ENCODE results near the gene AHDC1. TPM values are rescaled to one million over a fixed set of nuclear protein-coding genes. Genes with fewer than 3 reads are reported as not detected.
"Not testable (repeated sequence)": the region's sequence is repeated elsewhere in the genome, so short reads cannot be mapped to it uniquely, and the experiment has no call there.

The AHDC1 gene
- total and polyA plus RNA-seq, 2 donors: 4.2 to 22.6 TPM

GRCh38 chr1:27503844-27504587, 99.9 kb downstream of the AHDC1 start:
- DNase-seq (ENCODE audit: low read depth in 6 of 9, low spot score in 9 of 9): no peak
- Histone ChIP-seq H3K4me3 (ENCODE audit: low read length in 2 of 2) (no peak overlapping the region), H3K36me3 (ENCODE audit: control insufficient read depth in 2 of 2, insufficient read depth in 2 of 2, low read length in 1 of 2) (no peaks in the 10 kb centered on the region), H3K9me3 (ENCODE audit: control insufficient read depth in 2 of 2, insufficient read depth in 1 of 2, low read length in 1 of 2) (no peaks in the 10 kb centered on the region), H3K27ac (ENCODE audit: low read depth in 1 of 2, low read length in 1 of 2) (peak overlapping the region; percentile 72 to 84), H3K4me1 (ENCODE audit: control insufficient read depth in 2 of 2, insufficient read depth in 2 of 2, low read length in 2 of 2) (peaks cover 0 to 25% of the 10 kb centered on the region in 2 donors), H3K27me3 (ENCODE audit: control insufficient read depth in 2 of 2, insufficient read depth in 1 of 2, low read length in 1 of 2) (no peaks in the 10 kb centered on the region)
- 88% methylated on average over 12 of the region's 12 CpGs for WGBS

GRCh38 chr1:27503033-27503432, 100.9 kb downstream of the AHDC1 start:
- Histone ChIP-seq H3K36me3 (ENCODE audit: control insufficient read depth in 2 of 2, insufficient read depth in 2 of 2, low read length in 1 of 2) (no peaks in the 10 kb centered on the region), H3K4me1 (ENCODE audit: control insufficient read depth in 2 of 2, insufficient read depth in 2 of 2, low read length in 2 of 2) (peaks cover 0 to 19% of the 10 kb centered on the region in 2 donors), H3K4me3 (ENCODE audit: low read length in 2 of 2) (no peak overlapping the region), H3K27ac (ENCODE audit: low read depth in 1 of 2, low read length in 1 of 2) (no peak overlapping the region), H3K9me3 (ENCODE audit: control insufficient read depth in 2 of 2, insufficient read depth in 1 of 2, low read length in 1 of 2) (no peaks in the 10 kb centered on the region), H3K27me3 (ENCODE audit: control insufficient read depth in 2 of 2, insufficient read depth in 1 of 2, low read length in 1 of 2) (no peaks in the 10 kb centered on the region)
- 97% methylated on average over 2 of the region's 2 CpGs for WGBS
- DNase-seq (ENCODE audit: low read depth in 6 of 9, low spot score in 9 of 9): no peak

- DNase-seq (ENCODE audit: low read depth in 6 of 9, low spot score in 9 of 9); H3K27me3 ChIP-seq (ENCODE audit: control insufficient read depth in 2 of 2, insufficient read depth in 1 of 2, low read length in 1 of 2); H3K9me3 ChIP-seq (ENCODE audit: control insufficient read depth in 2 of 2, insufficient read depth in 1 of 2, low read length in 1 of 2); H3K36me3 ChIP-seq (ENCODE audit: control insufficient read depth in 2 of 2, insufficient read depth in 2 of 2, low read length in 1 of 2); H3K4me3 ChIP-seq (ENCODE audit: low read length in 2 of 2); H3K27ac ChIP-seq (ENCODE audit: low read depth in 1 of 2, low read length in 1 of 2): not testable (repeated sequence)
- WGBS: over 99% methylated on average over 2 of the region's 2 CpGs
- peaks cover 0 to 18% of the 10 kb centered on the region in 2 donors for H3K4me1 ChIP-seq (ENCODE audit: control insufficient read depth in 2 of 2, insufficient read depth in 2 of 2, low read length in 2 of 2)
Measured at GRCh38 chr1:27501159-27501558, 102.8 kb downstream of the AHDC1 start.

- Histone ChIP-seq H3K9me3 (ENCODE audit: control insufficient read depth in 2 of 2, insufficient read depth in 1 of 2, low read length in 1 of 2) (no peaks in the 10 kb centered on the region), H3K27me3 (ENCODE audit: control insufficient read depth in 2 of 2, insufficient read depth in 1 of 2, low read length in 1 of 2) (no peaks in the 10 kb centered on the region), H3K27ac (ENCODE audit: low read depth in 1 of 2, low read length in 1 of 2) (no peak overlapping the region), H3K36me3 (ENCODE audit: control insufficient read depth in 2 of 2, insufficient read depth in 2 of 2, low read length in 1 of 2) (no peaks in the 10 kb centered on the region), H3K4me3 (ENCODE audit: low read length in 2 of 2) (no peak overlapping the region), H3K4me1 (ENCODE audit: control insufficient read depth in 2 of 2, insufficient read depth in 2 of 2, low read length in 2 of 2) (peaks cover 0 to 7% of the 10 kb centered on the region in 2 donors)
- WGBS: 96% methylated on average over 2 of the region's 2 CpGs
- no peak for DNase-seq (ENCODE audit: low read depth in 6 of 9, low spot score in 9 of 9)
Measured at GRCh38 chr1:27499142-27499541, 104.8 kb downstream of the AHDC1 start.

- no peak for DNase-seq (ENCODE audit: low read depth in 6 of 9, low spot score in 9 of 9)
- Histone ChIP-seq H3K4me1 (ENCODE audit: control insufficient read depth in 2 of 2, insufficient read depth in 2 of 2, low read length in 2 of 2) (peaks cover 0 to 6% of the 10 kb centered on the region in 2 donors), H3K36me3 (ENCODE audit: control insufficient read depth in 2 of 2, insufficient read depth in 2 of 2, low read length in 1 of 2) (no peaks in the 10 kb centered on the region), H3K27me3 (ENCODE audit: control insufficient read depth in 2 of 2, insufficient read depth in 1 of 2, low read length in 1 of 2) (no peaks in the 10 kb centered on the region), H3K9me3 (ENCODE audit: control insufficient read depth in 2 of 2, insufficient read depth in 1 of 2, low read length in 1 of 2) (no peaks in the 10 kb centered on the region), H3K27ac (ENCODE audit: low read depth in 1 of 2, low read length in 1 of 2) (no peak overlapping the region), H3K4me3 (ENCODE audit: low read length in 2 of 2) (no peak overlapping the region)
- WGBS: 92% methylated on average over 8 of the region's 8 CpGs
Measured at GRCh38 chr1:27496604-27497155, 107.3 kb downstream of the AHDC1 start.

- Histone ChIP-seq H3K4me1 (ENCODE audit: control insufficient read depth in 2 of 2, insufficient read depth in 2 of 2, low read length in 2 of 2) (peaks cover 2 to 25% of the 10 kb centered on the region in 2 donors), H3K9me3 (ENCODE audit: control insufficient read depth in 2 of 2, insufficient read depth in 1 of 2, low read length in 1 of 2) (no peaks in the 10 kb centered on the region), H3K4me3 (ENCODE audit: low read length in 2 of 2) (no peak overlapping the region), H3K36me3 (ENCODE audit: control insufficient read depth in 2 of 2, insufficient read depth in 2 of 2, low read length in 1 of 2) (no peaks in the 10 kb centered on the region), H3K27ac (ENCODE audit: low read depth in 1 of 2, low read length in 1 of 2) (no peak overlapping the region), H3K27me3 (ENCODE audit: control insufficient read depth in 2 of 2, insufficient read depth in 1 of 2, low read length in 1 of 2) (no peaks in the 10 kb centered on the region)
- WGBS: 98% methylated on average over 3 of the region's 3 CpGs
- DNase-seq (ENCODE audit: low read depth in 6 of 9, low spot score in 9 of 9): no peak
Measured at GRCh38 chr1:27492796-27493195, 111.1 kb downstream of the AHDC1 start.

- 90% methylated on average over 9 of the region's 9 CpGs for WGBS
- Histone ChIP-seq H3K4me1 (ENCODE audit: control insufficient read depth in 2 of 2, insufficient read depth in 2 of 2, low read length in 2 of 2) (peaks cover 2 to 25% of the 10 kb centered on the region in 2 donors), H3K36me3 (ENCODE audit: control insufficient read depth in 2 of 2, insufficient read depth in 2 of 2, low read length in 1 of 2) (no peaks in the 10 kb centered on the region), H3K9me3 (ENCODE audit: control insufficient read depth in 2 of 2, insufficient read depth in 1 of 2, low read length in 1 of 2) (no peaks in the 10 kb centered on the region), H3K27ac (ENCODE audit: low read depth in 1 of 2, low read length in 1 of 2) (peak overlapping the region; percentile 30 to 69), H3K4me3 (ENCODE audit: low read length in 2 of 2) (no peak overlapping the region), H3K27me3 (ENCODE audit: control insufficient read depth in 2 of 2, insufficient read depth in 1 of 2, low read length in 1 of 2) (no peaks in the 10 kb centered on the region)
- no peak for DNase-seq (ENCODE audit: low read depth in 6 of 9, low spot score in 9 of 9)
Measured at GRCh38 chr1:27491748-27492700, 111.9 kb downstream of the AHDC1 start.

GRCh38 chr1:27489973-27490741, 113.8 kb downstream of the AHDC1 start, which contains the start of gene WASF2:
Gene WASF2, minus strand, starts transcription at chr1:27490167. Its CDS starts 61,277 bp downstream, at chr1:27428890.
- Histone ChIP-seq H3K27ac (ENCODE audit: low read depth in 1 of 2, low read length in 1 of 2) (peak within 1 kb of the TSS; percentile 92 to 96), H3K4me3 (ENCODE audit: low read length in 2 of 2) (peak within 1 kb of the TSS; percentile 98 to 100), H3K36me3 (ENCODE audit: control insufficient read depth in 2 of 2, insufficient read depth in 2 of 2, low read length in 1 of 2) (peaks cover 0 to 1% of the 10 kb centered on the region in 2 donors), H3K9me3 (ENCODE audit: control insufficient read depth in 2 of 2, insufficient read depth in 1 of 2, low read length in 1 of 2) (no peaks in the 10 kb centered on the region), H3K4me1 (ENCODE audit: control insufficient read depth in 2 of 2, insufficient read depth in 2 of 2, low read length in 2 of 2) (peaks cover 2 to 23% of the 10 kb centered on the region in 2 donors), H3K27me3 (ENCODE audit: control insufficient read depth in 2 of 2, insufficient read depth in 1 of 2, low read length in 1 of 2) (no peaks in the 10 kb centered on the region)
- under 1% methylated on average over 50 of the region's 50 CpGs for WGBS
- peak; percentile 92 to 99 (median 97) for DNase-seq (ENCODE audit: low read depth in 6 of 9, low spot score in 9 of 9)
